Muscle layer of colon (tissue), 2 donors: Measurements from ENCODE around the gene HMG20B.

Experiments
- H3K27ac ChIP-seq: one replicate; pipeline ENCODE4 v1.7.0; 2013; ENCODE audit warnings: low read depth, mild to moderate bottlenecking, low read length, moderate library complexity
- H3K27me3 ChIP-seq, 2 donors: one replicate each; pipeline ENCODE4 v1.7.0; 2013; ENCODE audit warnings: low read length in 2 of 2, mild to moderate bottlenecking in 2 of 2; ENCODE audit not compliant: insufficient read depth in 2 of 2, control insufficient read depth in 1 of 2
- H3K36me3 ChIP-seq: one replicate; pipeline ENCODE4 v1.7.0; 2013; ENCODE audit warnings: mild to moderate bottlenecking, low read length; ENCODE audit not compliant: insufficient read depth
- H3K4me1 ChIP-seq: one replicate; pipeline ENCODE4 v1.7.0; 2013; ENCODE audit warnings: mild to moderate bottlenecking, low read length; ENCODE audit not compliant: insufficient read depth
- H3K4me3 ChIP-seq, 2 donors: one replicate each; pipeline ENCODE4 v1.7.0; 2013; ENCODE audit warnings: low read length in 2 of 2, low read depth in 1 of 2, mild to moderate bottlenecking in 1 of 2, moderate library complexity in 1 of 2
- H3K9ac ChIP-seq: one replicate; pipeline ENCODE4 v1.7.0; 2013; ENCODE audit warnings: low read length
- H3K9me3 ChIP-seq: one replicate; pipeline ENCODE4 v1.7.0; 2013; ENCODE audit warnings: mild to moderate bottlenecking, low read length
- donor health status: abdominal sarcoma.
- donor health status: Adenocarcinoma of cecum.

HMG20B gene

GRCh38 chr19:3531716-3532115 lies 41.0 kb upstream of the HMG20B start:
- H3K27ac ChIP-seq = no peak overlapping the region
- no peak overlapping the region for H3K4me3 ChIP-seq
- no peak overlapping the region for H3K9ac ChIP-seq
- no peaks in the 10 kb centered on the region for H3K9me3 ChIP-seq
- peaks cover 51% of the 10 kb centered on the region for H3K36me3 ChIP-seq
- H3K4me1 ChIP-seq = no peaks in the 10 kb centered on the region
- H3K27me3 ChIP-seq = no peaks in the 10 kb centered on the region

GRCh38 chr19:3532154-3532786 lies 40.5 kb upstream of the HMG20B start:
- Histone ChIP-seq H3K36me3 (peaks cover 46% of the 10 kb centered on the region), H3K9me3 (no peaks in the 10 kb centered on the region), H3K4me3 (no peak overlapping the region), H3K27me3 (no peaks in the 10 kb centered on the region), H3K4me1 (no peaks in the 10 kb centered on the region), H3K27ac (no peak overlapping the region), H3K9ac (no peak overlapping the region)

DNA sequence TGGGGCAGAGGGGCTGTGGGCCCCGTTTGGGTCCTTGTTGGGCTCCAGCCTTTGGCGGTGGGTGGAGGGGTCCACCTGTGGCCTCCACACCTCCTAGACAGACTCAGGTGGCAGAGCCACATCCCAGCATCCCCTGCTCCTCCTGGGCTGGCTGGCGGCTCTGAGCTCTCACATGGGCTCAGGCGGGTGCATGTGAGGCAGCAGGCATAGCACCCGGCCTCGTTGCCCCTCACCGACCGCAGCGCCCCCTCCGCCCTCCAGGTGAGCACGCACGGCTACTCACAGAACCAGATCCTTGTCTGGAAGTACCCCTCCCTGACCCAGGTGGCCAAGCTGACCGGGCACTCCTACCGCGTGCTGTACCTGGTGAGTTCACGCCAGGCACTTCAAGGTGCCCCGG lies 39.7 kb upstream of the HMG20B start:
- Histone ChIP-seq H3K27ac (no peak overlapping the region), H3K36me3 (peaks cover 40% of the 10 kb centered on the region), H3K9ac (no peak overlapping the region), H3K4me3 (no peak overlapping the region), H3K4me1 (no peaks in the 10 kb centered on the region), H3K9me3 (no peaks in the 10 kb centered on the region), H3K27me3 (no peaks in the 10 kb centered on the region)

DNA sequence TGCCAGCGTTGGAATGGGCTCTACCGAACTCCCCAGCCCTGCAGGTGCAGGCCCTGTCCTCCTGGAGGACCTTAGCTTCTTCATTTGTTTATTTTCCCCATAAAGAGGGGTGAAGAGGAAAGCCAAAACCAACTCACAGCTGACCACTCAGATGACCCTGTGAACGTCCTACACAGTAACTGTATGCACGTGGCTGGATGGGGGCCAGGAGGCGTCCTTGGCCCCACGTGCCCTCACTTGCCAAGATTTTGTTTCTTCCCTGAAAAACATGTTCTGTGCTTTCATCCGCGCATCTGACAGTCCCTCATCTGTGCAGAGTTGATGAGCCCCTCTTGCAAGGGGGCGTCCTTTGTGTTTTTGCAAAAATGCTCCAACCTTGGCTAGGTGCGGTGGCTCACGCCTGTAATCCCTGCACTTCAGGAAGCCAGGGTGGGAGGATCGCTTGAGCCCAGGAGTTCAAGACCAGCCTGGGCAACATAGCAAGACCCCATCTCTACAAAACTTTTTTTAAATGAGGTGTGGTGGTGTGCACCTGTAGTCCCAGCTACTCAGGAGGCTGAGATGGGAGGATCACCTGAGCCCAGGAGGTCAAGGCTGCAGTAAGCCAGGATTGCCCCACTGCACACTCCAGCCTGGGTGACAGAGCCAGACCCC lies 39.1 kb upstream of the HMG20B start:
- Histone ChIP-seq H3K27ac (no peak overlapping the region), H3K9ac (no peak overlapping the region), H3K4me1 (no peaks in the 10 kb centered on the region), H3K27me3 (no peaks in the 10 kb centered on the region), H3K36me3 (peaks cover 34% of the 10 kb centered on the region), H3K4me3 (no peak overlapping the region), H3K9me3 (no peaks in the 10 kb centered on the region)

DNA sequence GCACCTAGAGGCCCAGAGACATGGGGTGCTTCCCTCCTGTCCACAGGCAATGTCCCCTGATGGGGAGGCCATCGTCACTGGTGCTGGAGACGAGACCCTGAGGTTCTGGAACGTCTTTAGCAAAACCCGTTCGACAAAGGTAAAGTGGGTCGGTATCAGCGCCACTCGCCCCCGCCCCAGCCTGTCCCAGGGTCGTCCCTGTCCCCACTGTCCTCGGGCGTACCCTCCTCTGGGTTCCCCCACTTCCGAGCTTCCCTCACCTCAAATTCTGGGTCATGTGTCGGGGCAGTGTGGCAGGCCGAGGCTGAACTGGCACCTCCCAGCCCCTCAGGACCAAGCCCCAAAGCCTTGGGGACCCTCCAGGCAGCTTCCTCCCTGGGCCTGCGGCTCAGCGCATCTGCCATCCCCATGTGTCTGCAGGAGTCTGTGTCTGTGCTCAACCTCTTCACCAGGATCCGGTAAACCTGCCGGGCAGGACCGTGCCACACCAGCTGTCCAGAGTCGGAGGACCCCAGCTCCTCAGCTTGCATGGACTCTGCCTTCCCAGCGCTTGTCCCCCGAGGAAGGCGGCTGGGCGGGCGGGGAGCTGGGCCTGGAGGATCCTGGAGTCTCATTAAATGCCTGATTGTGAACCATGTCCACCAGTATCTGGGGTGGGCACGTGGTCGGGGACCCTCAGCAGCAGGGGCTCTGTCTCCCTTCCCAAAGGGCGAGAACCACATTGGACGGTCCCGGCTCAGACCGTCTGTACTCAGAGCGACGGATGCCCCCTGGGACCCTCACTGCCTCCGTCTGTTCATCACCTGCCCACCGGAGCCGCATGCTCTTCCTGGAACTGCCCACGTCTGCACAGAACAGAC lies 38.1 kb upstream of the HMG20B start:
- Histone ChIP-seq H3K27me3 (no peaks in the 10 kb centered on the region), H3K4me1 (no peaks in the 10 kb centered on the region), H3K27ac (no peak overlapping the region), H3K9me3 (no peaks in the 10 kb centered on the region), H3K4me3 (no peak overlapping the region), H3K9ac (no peak overlapping the region), H3K36me3 (peaks cover 34% of the 10 kb centered on the region)

GRCh38 chr19:3535235-3535535 lies 37.6 kb upstream of the HMG20B start:
- peaks cover 34% of the 10 kb centered on the region for H3K36me3 ChIP-seq
- H3K9ac ChIP-seq = no peak overlapping the region
- no peak overlapping the region for H3K27ac ChIP-seq

DNA sequence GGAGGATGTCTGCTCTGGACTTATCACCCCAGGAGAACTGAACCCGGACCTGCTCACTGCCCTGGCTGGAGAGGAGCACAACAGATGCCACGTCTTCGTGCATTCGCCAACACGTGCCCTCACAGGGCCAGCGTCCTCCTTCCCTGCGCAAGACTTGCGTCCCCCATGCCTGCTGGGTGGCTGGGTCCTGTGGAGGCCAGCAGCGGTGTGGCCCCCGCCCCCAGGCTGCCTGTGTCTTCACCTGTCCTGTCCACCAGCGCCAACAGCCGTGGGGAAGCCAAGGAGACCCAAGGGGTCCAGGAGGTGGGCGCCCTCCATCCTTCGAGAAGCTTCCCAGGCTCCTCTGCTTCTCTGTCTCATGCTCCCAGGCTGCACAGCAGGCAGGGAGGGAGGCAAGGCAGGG lies 37.2 kb upstream of the HMG20B start:
- Histone ChIP-seq H3K4me1 (no peaks in the 10 kb centered on the region), H3K9ac (no peak overlapping the region), H3K4me3 (no peak overlapping the region), H3K27ac (no peak overlapping the region), H3K36me3 (peaks cover 33% of the 10 kb centered on the region), H3K9me3 (no peaks in the 10 kb centered on the region), H3K27me3 (no peaks in the 10 kb centered on the region)

More at GRCh38 chr19:3535235-3535535, 37.6 kb upstream of the HMG20B start:
- H3K27me3 ChIP-seq = no peaks in the 10 kb centered on the region
- no peaks in the 10 kb centered on the region for H3K9me3 ChIP-seq
- no peak overlapping the region for H3K4me3 ChIP-seq
- H3K4me1 ChIP-seq = no peaks in the 10 kb centered on the region

- Histone ChIP-seq H3K36me3 (peaks cover 29% of the 10 kb centered on the region), H3K9ac (no peak overlapping the region), H3K27ac (no peak overlapping the region), H3K27me3 (no peaks in the 10 kb centered on the region), H3K9me3 (no peaks in the 10 kb centered on the region), H3K4me1 (no peaks in the 10 kb centered on the region), H3K4me3 (no peak overlapping the region)
Observed at GRCh38 chr19:3535981-3536380, 36.8 kb upstream of the HMG20B start.

GRCh38 chr19:3536429-3537100 lies 36.2 kb upstream of the HMG20B start:
- Histone ChIP-seq H3K9ac (no peak overlapping the region), H3K4me3 (no peak overlapping the region), H3K27ac (no peak overlapping the region), H3K36me3 (peaks cover 23% of the 10 kb centered on the region), H3K9me3 (no peaks in the 10 kb centered on the region), H3K4me1 (no peaks in the 10 kb centered on the region), H3K27me3 (no peaks in the 10 kb centered on the region)

GRCh38 chr19:3537101-3537437 lies 35.7 kb upstream of the HMG20B start:
- Histone ChIP-seq H3K27me3 (no peaks in the 10 kb centered on the region), H3K9ac (no peak overlapping the region), H3K9me3 (no peaks in the 10 kb centered on the region), H3K4me3 (no peak overlapping the region), H3K27ac (no peak overlapping the region), H3K36me3 (peaks cover 23% of the 10 kb centered on the region), H3K4me1 (no peaks in the 10 kb centered on the region)

- Histone ChIP-seq H3K9ac (no peak overlapping the region), H3K4me1 (no peaks in the 10 kb centered on the region), H3K9me3 (no peaks in the 10 kb centered on the region), H3K36me3 (peaks cover 23% of the 10 kb centered on the region), H3K4me3 (no peak overlapping the region), H3K27ac (no peak overlapping the region), H3K27me3 (no peaks in the 10 kb centered on the region)
Observed at GRCh38 chr19:3537438-3538240, 35.1 kb upstream of the HMG20B start.
